Measurements from ENCODE around the gene KRT9. TPM values are rescaled to one million over a fixed set of nuclear protein-coding genes. Genes with fewer than 3 reads are reported as not detected.
A peak's percentile ranks its signal among the peaks of the same experiment; 100 is the strongest.

KRT9 gene
- total RNA-seq, 1 donor from 2014 or later = 0.26 TPM

DNA sequence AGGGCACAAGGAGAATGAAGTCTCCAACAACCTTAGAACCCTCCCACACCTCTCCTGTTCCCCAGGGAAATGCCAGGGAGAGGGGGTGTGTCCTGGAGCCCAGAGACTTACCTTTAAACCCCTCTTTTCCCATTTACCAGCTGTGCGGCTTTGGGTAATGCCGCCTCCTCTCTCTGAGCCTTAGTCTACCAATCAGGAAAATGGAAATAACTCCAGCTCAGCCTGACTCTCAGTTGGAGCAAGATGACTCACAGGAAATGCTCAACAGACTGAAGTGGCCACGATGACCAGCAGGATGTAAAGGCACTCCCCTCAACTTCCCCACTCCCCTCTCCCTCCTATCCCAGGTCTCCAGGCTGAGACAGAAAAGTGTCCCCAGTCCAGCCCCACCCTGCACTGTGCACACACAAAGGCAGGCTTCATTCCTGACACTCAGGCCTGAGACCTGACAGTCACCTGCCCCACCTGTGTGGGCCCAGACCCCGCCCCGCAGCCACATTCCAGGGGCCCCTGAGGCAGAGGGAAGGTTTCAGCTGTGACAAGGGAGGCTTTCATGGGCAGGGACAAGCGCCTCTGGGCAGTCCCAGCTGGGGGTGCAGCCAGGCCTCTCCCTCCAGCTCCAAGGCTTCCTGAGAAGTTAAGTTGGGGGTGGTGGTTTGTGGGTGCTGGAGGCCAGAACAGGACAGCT is 50.1 kb downstream of the KRT9 start:
- peak; percentile 96 for DNase-seq (ENCODE audit: low read depth)
- H3K4me3 ChIP-seq (ENCODE audit: low read depth, low read length) = no peak overlapping the region

GRCh38 chr17:41520821-41521521 is 50.9 kb downstream of the KRT9 start:
- no peak for DNase-seq (ENCODE audit: low read depth)
- no peak for FAIRE-seq
- H3K4me3 ChIP-seq (ENCODE audit: low read depth, low read length) = no peak overlapping the region
- peaks cover 19% of the 10 kb centered on the region for H3K36me3 ChIP-seq (ENCODE audit: control insufficient read depth, insufficient read depth, low read length)
- no peaks in the 10 kb centered on the region for H3K27me3 ChIP-seq (ENCODE audit: control insufficient read depth, insufficient read depth, low read length)
- TF ChIP-seq, protein P1, sequence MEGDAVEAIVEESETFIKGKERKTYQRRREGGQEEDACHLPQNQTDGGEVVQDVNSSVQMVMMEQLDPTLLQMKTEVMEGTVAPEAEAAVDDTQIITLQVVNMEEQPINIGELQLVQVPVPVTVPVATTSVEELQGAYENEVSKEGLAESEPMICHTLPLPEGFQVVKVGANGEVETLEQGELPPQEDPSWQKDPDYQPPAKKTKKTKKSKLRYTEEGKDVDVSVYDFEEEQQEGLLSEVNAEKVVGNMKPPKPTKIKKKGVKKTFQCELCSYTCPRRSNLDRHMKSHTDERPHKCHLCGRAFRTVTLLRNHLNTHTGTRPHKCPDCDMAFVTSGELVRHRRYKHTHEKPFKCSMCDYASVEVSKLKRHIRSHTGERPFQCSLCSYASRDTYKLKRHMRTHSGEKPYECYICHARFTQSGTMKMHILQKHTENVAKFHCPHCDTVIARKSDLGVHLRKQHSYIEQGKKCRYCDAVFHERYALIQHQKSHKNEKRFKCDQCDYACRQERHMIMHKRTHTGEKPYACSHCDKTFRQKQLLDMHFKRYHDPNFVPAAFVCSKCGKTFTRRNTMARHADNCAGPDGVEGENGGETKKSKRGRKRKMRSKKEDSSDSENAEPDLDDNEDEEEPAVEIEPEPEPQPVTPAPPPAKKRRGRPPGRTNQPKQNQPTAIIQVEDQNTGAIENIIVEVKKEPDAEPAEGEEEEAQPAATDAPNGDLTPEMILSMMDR (IDR thresholded peaks at IDR 0.05; ENCODE audit: insufficient read depth, low read length, severe bottlenecking) = no peak

More for the DNA sequence above, 50.1 kb downstream of the KRT9 start:
- TF ChIP-seq, protein P1 (IDR thresholded peaks at IDR 0.05; ENCODE audit: insufficient read depth, low read length, severe bottlenecking) = no peak
- Histone ChIP-seq H3K27me3 (ENCODE audit: control insufficient read depth, insufficient read depth, low read length) (no peaks in the 10 kb centered on the region), H3K36me3 (ENCODE audit: control insufficient read depth, insufficient read depth, low read length) (peaks cover 13% of the 10 kb centered on the region)
- peak; percentile 98 for FAIRE-seq

DNA sequence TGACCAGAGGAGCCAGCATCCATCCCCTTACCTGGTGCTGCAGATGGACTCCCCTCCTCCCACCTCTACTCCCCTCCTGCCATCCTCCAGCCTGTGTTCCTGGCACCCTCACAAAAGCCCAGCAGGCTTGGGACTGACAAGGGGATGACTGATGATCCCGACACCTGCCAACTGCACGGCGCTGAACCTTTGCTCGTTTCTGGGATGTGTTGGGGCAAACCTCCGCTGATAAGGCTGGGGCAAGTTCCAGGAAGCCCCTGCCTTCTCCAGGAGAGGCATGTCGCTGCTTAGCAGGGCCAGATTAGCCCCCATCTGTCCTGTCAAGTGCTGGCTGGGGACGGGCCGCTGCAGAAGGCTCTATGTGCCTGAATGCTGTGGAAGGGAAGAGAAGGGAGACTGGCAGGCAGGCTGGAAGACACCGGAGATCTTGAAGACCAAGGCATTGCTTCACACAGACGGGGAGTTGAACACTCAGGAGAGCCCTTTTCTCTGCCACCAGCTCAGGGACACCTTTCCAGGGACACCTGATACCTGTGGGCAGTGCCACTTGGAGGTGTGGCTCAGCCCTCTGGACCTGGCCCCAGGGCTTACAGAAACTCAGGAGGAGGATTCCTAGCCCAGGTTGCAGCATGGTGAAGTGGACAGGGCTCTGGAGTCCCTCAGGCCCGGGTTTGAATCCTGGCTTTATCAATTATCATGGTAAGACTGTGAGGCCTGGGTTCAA is 52.2 kb downstream of the KRT9 start:
- no peak overlapping the region for H3K4me3 ChIP-seq (ENCODE audit: low read depth, low read length)
- TF ChIP-seq, protein P1 (IDR thresholded peaks at IDR 0.05; ENCODE audit: insufficient read depth, low read length, severe bottlenecking) = no peak
- H3K27me3 ChIP-seq (ENCODE audit: control insufficient read depth, insufficient read depth, low read length) = no peaks in the 10 kb centered on the region
- FAIRE-seq = no peak
- peaks cover 22% of the 10 kb centered on the region for H3K36me3 ChIP-seq (ENCODE audit: control insufficient read depth, insufficient read depth, low read length)
- peak; percentile 87 for DNase-seq (ENCODE audit: low read depth)

- FAIRE-seq = peak; percentile 62
- no peaks in the 10 kb centered on the region for H3K27me3 ChIP-seq (ENCODE audit: control insufficient read depth, insufficient read depth, low read length)
- H3K4me3 ChIP-seq (ENCODE audit: low read depth, low read length) = peak within 1 kb of the TSS; percentile 22
- H3K36me3 ChIP-seq (ENCODE audit: control insufficient read depth, insufficient read depth, low read length) = peaks cover 22% of the 10 kb centered on the region
- TF ChIP-seq, protein P1 (IDR thresholded peaks at IDR 0.05; ENCODE audit: insufficient read depth, low read length, severe bottlenecking) = peak; percentile 25
- DNase-seq (ENCODE audit: low read depth) = peak; percentile 92
Observed at GRCh38 chr17:41518789-41519449, 52.9 kb downstream of the KRT9 start, which contains the start of gene KRT15. Gene KRT15, minus strand, starts transcription at chr17:41518890. Its CDS starts 63 bp downstream, at chr17:41518827.

DNA sequence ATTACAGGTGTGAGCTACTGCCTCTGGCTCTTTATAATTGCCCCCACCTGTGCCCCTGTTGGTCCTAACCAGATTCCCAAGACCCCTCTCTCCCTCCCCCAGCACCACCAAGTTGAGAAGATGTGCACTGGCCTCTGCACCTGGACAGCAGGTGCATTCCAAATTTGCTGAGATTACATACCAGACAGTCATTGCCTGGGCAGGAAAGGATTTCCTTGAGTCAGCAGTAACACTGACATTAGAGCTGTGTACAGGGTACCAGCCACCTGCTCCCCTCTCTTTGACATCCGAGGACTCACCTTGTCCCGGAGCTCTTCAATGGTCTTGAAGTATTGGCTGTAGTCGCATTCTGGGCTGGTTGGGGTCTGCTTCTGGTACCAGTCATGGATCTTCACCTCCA is 53.8 kb downstream of the KRT9 start:
- TF ChIP-seq, protein P1 (IDR thresholded peaks at IDR 0.05; ENCODE audit: insufficient read depth, low read length, severe bottlenecking) = no peak
- DNase-seq (ENCODE audit: low read depth) (peak; percentile 42), FAIRE-seq (no peak)
- Histone ChIP-seq H3K36me3 (ENCODE audit: control insufficient read depth, insufficient read depth, low read length) (peaks cover 22% of the 10 kb centered on the region), H3K27me3 (ENCODE audit: control insufficient read depth, insufficient read depth, low read length) (no peaks in the 10 kb centered on the region), H3K4me3 (ENCODE audit: low read depth, low read length) (peak overlapping the region; percentile 22)
